Mesendoderm (in vitro differentiated cells): ENCODE measurements around the gene CMIP.
A peak's percentile ranks its signal among the peaks of the same experiment; 100 is the strongest.

Source experiments
- DNase-seq: peaks from one replicate; pipeline ENCODE4 v3.0.0; 2013
- H2AK5ac ChIP-seq: 2 replicates; pipeline ENCODE4 v1.6.1; 2013; ENCODE audit warnings: low read length, inconsistent platforms
- H2BK120ac ChIP-seq: 2 replicates; pipeline ENCODE4 v1.6.1; 2013; ENCODE audit warnings: low read depth, mild to moderate bottlenecking, low read length, moderate library complexity, mixed read lengths
- H2BK15ac ChIP-seq: replicated peaks from 2 replicates; pipeline ENCODE4 v1.6.1; 2013; ENCODE audit warnings: low read depth, mild to moderate bottlenecking, moderate library complexity
- H2BK5ac ChIP-seq: 2 replicates; pipeline ENCODE4 v1.6.1; 2013; ENCODE audit warnings: low read length, inconsistent platforms
- H3K18ac ChIP-seq: 2 replicates; pipeline ENCODE4 v1.6.1; 2013; ENCODE audit warnings: mild to moderate bottlenecking, low read length, mixed read lengths
- H3K23ac ChIP-seq: one replicate; pipeline ENCODE4 v1.6.1; 2013; ENCODE audit warnings: low read length
- H3K27ac ChIP-seq: 2 replicates; pipeline ENCODE4 v1.5.1; 2013; ENCODE audit warnings: low read depth, mild to moderate bottlenecking, inconsistent platforms, low read length, moderate library complexity
- H3K27me3 ChIP-seq: 2 replicates; pipeline ENCODE4 v1.6.1; 2013; ENCODE audit warnings: low read length, control low read depth, mild to moderate bottlenecking, inconsistent platforms; ENCODE audit not compliant: insufficient read depth, poor library complexity
- H3K36me3 ChIP-seq: 2 replicates; pipeline ENCODE4 v1.6.1; 2013; ENCODE audit warnings: low read length, inconsistent platforms; ENCODE audit not compliant: control insufficient read depth, insufficient read depth
- H3K4ac ChIP-seq: one replicate; pipeline ENCODE4 v1.6.1; 2013; ENCODE audit warnings: low read depth, mild to moderate bottlenecking, low read length, moderate library complexity
- H3K4me1 ChIP-seq: 2 replicates; pipeline ENCODE4 v1.6.1; 2013; ENCODE audit warnings: low read depth, low read length, inconsistent platforms; ENCODE audit not compliant: control insufficient read depth
- H3K4me2 ChIP-seq: 2 replicates; pipeline ENCODE4 v1.6.1; 2013; ENCODE audit warnings: low read length
- H3K4me3 ChIP-seq: 2 replicates; pipeline ENCODE4 v1.5.1; 2013; ENCODE audit warnings: mild to moderate bottlenecking, low read length
- H3K56ac ChIP-seq: one replicate; pipeline ENCODE4 v1.6.1; 2013; ENCODE audit warnings: low read length
- H3K79me1 ChIP-seq: 2 replicates; pipeline ENCODE4 v1.6.1; 2013; ENCODE audit warnings: low read length, inconsistent platforms
- H3K79me2 ChIP-seq: 2 replicates; pipeline ENCODE4 v1.6.1; 2013; ENCODE audit warnings: mild to moderate bottlenecking, low read length; ENCODE audit not compliant: control insufficient read depth, insufficient read depth
- H3K9ac ChIP-seq: 2 replicates; pipeline ENCODE4 v1.6.1; 2013; ENCODE audit warnings: low read length, inconsistent platforms
- H4K5ac ChIP-seq: one replicate; pipeline ENCODE4 v1.6.1; 2013; ENCODE audit warnings: low read length
- H4K8ac ChIP-seq: one replicate; pipeline ENCODE4 v1.6.1; 2013; ENCODE audit warnings: low read depth, mild to moderate bottlenecking, control low read depth, low read length, moderate library complexity
- WGBS: extraction: QIAGEN DNeasy Blood & Tissue Kit; methylation state at CpG from one replicate; pipeline ENCODE4 v1.1.7; 2013; ENCODE audit warnings: low lambda C conversion rate, missing lambda C conversion rate; ENCODE audit not compliant: insufficient coverage; ENCODE audit errors: extremely low coverage; 5-methylcytosine and 5-hydroxymethylcytosine counted together

CMIP gene

GRCh38 chr16:81607805-81608522 is 163.4 kb downstream of the CMIP start:
- no peak overlapping the region for H3K27ac ChIP-seq
- no peak overlapping the region for H3K9ac ChIP-seq
- H3K56ac ChIP-seq: no peak overlapping the region
- no peak overlapping the region for H3K4ac ChIP-seq
- no peak overlapping the region for H3K18ac ChIP-seq
- no CpG with 5 or more reads among the region's 6 CpGs for WGBS
- H3K27me3 ChIP-seq: no peaks in the 10 kb centered on the region
- peaks cover 4% of the 10 kb centered on the region for H3K36me3 ChIP-seq
- no peak overlapping the region for H2BK15ac ChIP-seq
- DNase-seq: no peak
- H3K4me3 ChIP-seq: no peak overlapping the region
- peaks cover 9% of the 10 kb centered on the region for H3K79me1 ChIP-seq
- no peak overlapping the region for H3K23ac ChIP-seq
- no peak overlapping the region for H2AK5ac ChIP-seq
- peaks cover 2% of the 10 kb centered on the region for H3K79me2 ChIP-seq
- no peak overlapping the region for H4K5ac ChIP-seq
- H2BK120ac ChIP-seq: no peak overlapping the region
- no peak overlapping the region for H2BK5ac ChIP-seq
- peaks cover 7% of the 10 kb centered on the region for H3K4me1 ChIP-seq
- no peak overlapping the region for H3K4me2 ChIP-seq
- no peak overlapping the region for H4K8ac ChIP-seq

DNA sequence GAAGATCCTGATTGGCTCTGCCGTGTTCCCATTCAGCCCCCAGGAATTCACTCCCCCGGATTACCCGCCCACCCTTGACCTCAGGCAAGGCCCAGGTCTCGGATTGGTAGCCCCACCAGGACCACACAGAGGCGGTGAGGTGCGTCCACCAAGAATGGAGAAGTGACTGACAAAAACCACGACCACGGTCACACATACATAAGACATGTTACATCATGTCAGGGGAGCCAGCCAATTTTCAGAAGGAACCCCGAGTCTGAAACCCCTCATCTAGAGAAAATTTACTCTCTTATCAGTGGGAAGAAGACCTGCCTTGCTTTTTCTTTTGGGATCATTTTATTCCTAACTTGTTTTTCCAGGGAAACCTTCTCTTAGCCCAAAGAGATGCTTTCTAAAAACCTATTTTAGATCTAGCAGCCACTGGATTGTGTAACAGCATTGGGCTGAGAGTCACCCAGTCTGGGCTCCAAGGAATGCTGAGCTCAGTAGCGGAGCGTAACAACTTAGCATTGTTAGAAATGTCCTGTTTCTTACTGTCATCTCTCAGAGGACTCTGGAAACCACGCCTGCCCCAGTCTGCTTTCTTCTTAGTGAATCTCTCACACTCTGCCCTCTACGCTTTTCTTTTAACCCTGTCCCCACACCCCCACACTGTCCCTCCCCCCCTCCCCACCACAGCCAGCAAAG is 164.1 kb downstream of the CMIP start:
- DNase-seq: no peak
- Histone ChIP-seq H3K4me2 (no peak overlapping the region), H2AK5ac (no peak overlapping the region), H3K79me1 (peaks cover 9% of the 10 kb centered on the region), H3K27me3 (no peaks in the 10 kb centered on the region), H3K4me1 (peaks cover 7% of the 10 kb centered on the region), H4K8ac (no peak overlapping the region), H3K56ac (no peak overlapping the region), H3K27ac (no peak overlapping the region), H3K36me3 (peaks cover 4% of the 10 kb centered on the region), H3K4ac (no peak overlapping the region), H2BK15ac (no peak overlapping the region), H3K4me3 (no peak overlapping the region), H3K23ac (no peak overlapping the region), H3K79me2 (peaks cover 2% of the 10 kb centered on the region), H4K5ac (no peak overlapping the region), H3K9ac (no peak overlapping the region), H2BK120ac (no peak overlapping the region), H3K18ac (no peak overlapping the region), H2BK5ac (no peak overlapping the region)
- no CpG with 5 or more reads among the region's 13 CpGs for WGBS

DNA sequence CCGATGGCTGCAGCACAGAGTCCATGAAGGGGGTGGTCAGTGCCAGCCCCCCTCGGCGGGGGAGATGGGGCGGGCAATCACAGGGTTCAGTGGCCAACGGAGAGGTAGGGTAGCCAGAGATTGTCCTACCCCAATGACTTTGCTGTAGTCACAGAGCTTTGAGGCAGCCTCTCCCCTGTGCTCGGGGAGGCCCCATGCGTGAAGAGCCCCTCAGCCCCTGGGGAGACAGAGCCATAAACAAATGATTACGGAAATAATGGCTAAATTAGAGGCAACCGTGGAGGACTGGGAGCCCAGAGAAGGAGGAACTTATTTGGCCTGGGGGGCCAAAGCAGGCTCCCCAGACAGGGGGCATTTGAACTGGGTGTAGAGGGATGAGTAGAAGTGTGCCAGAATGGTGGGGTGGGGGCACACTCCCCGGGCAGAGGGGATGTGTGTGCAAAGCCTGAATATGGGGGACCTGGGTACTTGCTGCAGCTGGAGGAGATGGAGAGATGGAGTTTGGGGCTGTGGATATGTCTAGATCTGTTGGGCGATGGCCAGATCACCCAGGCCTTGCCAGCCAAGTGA is 164.8 kb downstream of the CMIP start:
- H2BK15ac ChIP-seq: no peak overlapping the region
- no peak for DNase-seq
- no peak overlapping the region for H4K8ac ChIP-seq
- no peak overlapping the region for H3K27ac ChIP-seq
- H3K18ac ChIP-seq: no peak overlapping the region
- H2AK5ac ChIP-seq: no peak overlapping the region
- peaks cover 11% of the 10 kb centered on the region for H3K79me1 ChIP-seq
- H3K9ac ChIP-seq: no peak overlapping the region
- H3K79me2 ChIP-seq: peaks cover 2% of the 10 kb centered on the region
- peaks cover 4% of the 10 kb centered on the region for H3K36me3 ChIP-seq
- H2BK120ac ChIP-seq: no peak overlapping the region
- H2BK5ac ChIP-seq: no peak overlapping the region
- H3K56ac ChIP-seq: peak overlapping the region; percentile 37
- H3K23ac ChIP-seq: no peak overlapping the region
- H3K4me3 ChIP-seq: no peak overlapping the region
- no peak overlapping the region for H4K5ac ChIP-seq
- no CpG with 5 or more reads among the region's 11 CpGs for WGBS
- H3K4me1 ChIP-seq: peaks cover 7% of the 10 kb centered on the region
- no peak overlapping the region for H3K4ac ChIP-seq
- no peak overlapping the region for H3K4me2 ChIP-seq
- no peaks in the 10 kb centered on the region for H3K27me3 ChIP-seq

GRCh38 chr16:81610144-81610842 is 165.7 kb downstream of the CMIP start:
- Histone ChIP-seq H3K18ac (no peak overlapping the region), H3K79me2 (peaks cover 9% of the 10 kb centered on the region), H4K8ac (no peak overlapping the region), H2BK120ac (no peak overlapping the region), H2BK15ac (no peak overlapping the region), H2AK5ac (no peak overlapping the region), H3K79me1 (peaks cover 17% of the 10 kb centered on the region), H3K27me3 (no peaks in the 10 kb centered on the region), H3K4ac (no peak overlapping the region), H3K4me2 (no peak overlapping the region), H3K27ac (no peak overlapping the region), H3K4me3 (no peak overlapping the region), H3K36me3 (peaks cover 4% of the 10 kb centered on the region), H3K9ac (no peak overlapping the region), H3K23ac (no peak overlapping the region), H2BK5ac (no peak overlapping the region), H4K5ac (no peak overlapping the region), H3K56ac (no peak overlapping the region), H3K4me1 (peaks cover 7% of the 10 kb centered on the region)
- DNase-seq: no peak
- WGBS: no CpG with 5 or more reads among the region's 26 CpGs

DNA sequence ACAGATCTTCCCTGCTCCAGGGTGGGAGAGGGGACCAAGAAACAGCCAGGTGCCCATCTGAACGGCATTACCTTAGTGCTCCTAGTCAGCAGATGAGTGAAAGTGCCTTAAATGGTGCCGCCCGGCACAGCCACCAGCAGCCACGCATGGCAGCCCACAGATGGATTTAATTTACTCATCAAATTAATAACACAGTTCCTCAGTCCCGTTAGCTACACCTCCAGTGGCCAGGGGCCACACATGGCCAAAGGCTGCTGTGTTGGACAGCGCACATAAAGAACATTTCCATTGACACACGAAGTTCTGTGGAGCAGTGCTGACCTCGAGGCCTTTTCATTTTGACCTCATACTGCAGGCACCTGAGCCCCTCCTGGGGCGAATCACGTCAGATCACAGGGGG is 166.3 kb downstream of the CMIP start:
- Histone ChIP-seq H3K4ac (no peak overlapping the region), H3K23ac (no peak overlapping the region), H3K4me2 (no peak overlapping the region), H3K36me3 (peaks cover 4% of the 10 kb centered on the region), H2BK5ac (no peak overlapping the region), H4K5ac (no peak overlapping the region), H2BK120ac (no peak overlapping the region), H3K9ac (no peak overlapping the region), H2BK15ac (no peak overlapping the region), H4K8ac (no peak overlapping the region), H3K4me1 (peaks cover 7% of the 10 kb centered on the region), H3K79me1 (peaks cover 17% of the 10 kb centered on the region), H3K79me2 (peaks cover 13% of the 10 kb centered on the region), H2AK5ac (no peak overlapping the region), H3K27me3 (no peaks in the 10 kb centered on the region), H3K27ac (no peak overlapping the region), H3K56ac (no peak overlapping the region), H3K18ac (no peak overlapping the region), H3K4me3 (no peak overlapping the region)
- DNase-seq: no peak
- no CpG with 5 or more reads among the region's 10 CpGs for WGBS
